Measurements from ENCODE around the gene SLC6A12. TPM values are rescaled to one million over a fixed set of nuclear protein-coding genes. Genes with fewer than 3 reads are reported as not detected.

SLC6A12 gene
- total RNA-seq, 4 donors from 2014 or later: 1.2 to 13.5 (median 3.0) TPM

GRCh38 chr12:230925-231671 is 17.1 kb upstream of the SLC6A12 start:
- no peaks in the 10 kb centered on the region for H3K4me1 ChIP-seq
- intact Hi-C loops (cut with DNase I; ENCODE audit: low total_unique reads) (no loop called here), in situ Hi-C loops (cut with MboI; ENCODE audit: low pct_ligation_motif_present in 1 of 4, low pct_unique_long_range_greater_than_20kb in 1 of 4, low sequenced_read_pairs in 3 of 4) (no loop called here)
- H3K9me3 ChIP-seq: peaks cover 0 to under 1% of the 10 kb centered on the region in 2 donors
- no peak overlapping the region for H3K27ac ChIP-seq
- 53% methylated on average over 14 of the region's 14 CpGs; no CpG with 5 or more reads in 1 of the 2 donors for WGBS, 2 donors (ENCODE audit: low coverage in 1 of 2)
- no peaks in the 10 kb centered on the region for H3K36me3 ChIP-seq
- peaks cover 15% of the 10 kb centered on the region for H3K27me3 ChIP-seq
- no peak overlapping the region for H3K4me3 ChIP-seq
- TF ChIP-seq, protein P1, sequence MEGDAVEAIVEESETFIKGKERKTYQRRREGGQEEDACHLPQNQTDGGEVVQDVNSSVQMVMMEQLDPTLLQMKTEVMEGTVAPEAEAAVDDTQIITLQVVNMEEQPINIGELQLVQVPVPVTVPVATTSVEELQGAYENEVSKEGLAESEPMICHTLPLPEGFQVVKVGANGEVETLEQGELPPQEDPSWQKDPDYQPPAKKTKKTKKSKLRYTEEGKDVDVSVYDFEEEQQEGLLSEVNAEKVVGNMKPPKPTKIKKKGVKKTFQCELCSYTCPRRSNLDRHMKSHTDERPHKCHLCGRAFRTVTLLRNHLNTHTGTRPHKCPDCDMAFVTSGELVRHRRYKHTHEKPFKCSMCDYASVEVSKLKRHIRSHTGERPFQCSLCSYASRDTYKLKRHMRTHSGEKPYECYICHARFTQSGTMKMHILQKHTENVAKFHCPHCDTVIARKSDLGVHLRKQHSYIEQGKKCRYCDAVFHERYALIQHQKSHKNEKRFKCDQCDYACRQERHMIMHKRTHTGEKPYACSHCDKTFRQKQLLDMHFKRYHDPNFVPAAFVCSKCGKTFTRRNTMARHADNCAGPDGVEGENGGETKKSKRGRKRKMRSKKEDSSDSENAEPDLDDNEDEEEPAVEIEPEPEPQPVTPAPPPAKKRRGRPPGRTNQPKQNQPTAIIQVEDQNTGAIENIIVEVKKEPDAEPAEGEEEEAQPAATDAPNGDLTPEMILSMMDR (IDR thresholded peaks at IDR 0.05): no peak
- TF ChIP-seq EP300 (IDR thresholded peaks at IDR 0.05; ENCODE audit: low read depth) (no peak), POLR2AphosphoS5 (IDR thresholded peaks at IDR 0.05) (no peak), POLR2A (IDR thresholded peaks at IDR 0.05) (no peak)
- DNase-seq: no peak

DNA sequence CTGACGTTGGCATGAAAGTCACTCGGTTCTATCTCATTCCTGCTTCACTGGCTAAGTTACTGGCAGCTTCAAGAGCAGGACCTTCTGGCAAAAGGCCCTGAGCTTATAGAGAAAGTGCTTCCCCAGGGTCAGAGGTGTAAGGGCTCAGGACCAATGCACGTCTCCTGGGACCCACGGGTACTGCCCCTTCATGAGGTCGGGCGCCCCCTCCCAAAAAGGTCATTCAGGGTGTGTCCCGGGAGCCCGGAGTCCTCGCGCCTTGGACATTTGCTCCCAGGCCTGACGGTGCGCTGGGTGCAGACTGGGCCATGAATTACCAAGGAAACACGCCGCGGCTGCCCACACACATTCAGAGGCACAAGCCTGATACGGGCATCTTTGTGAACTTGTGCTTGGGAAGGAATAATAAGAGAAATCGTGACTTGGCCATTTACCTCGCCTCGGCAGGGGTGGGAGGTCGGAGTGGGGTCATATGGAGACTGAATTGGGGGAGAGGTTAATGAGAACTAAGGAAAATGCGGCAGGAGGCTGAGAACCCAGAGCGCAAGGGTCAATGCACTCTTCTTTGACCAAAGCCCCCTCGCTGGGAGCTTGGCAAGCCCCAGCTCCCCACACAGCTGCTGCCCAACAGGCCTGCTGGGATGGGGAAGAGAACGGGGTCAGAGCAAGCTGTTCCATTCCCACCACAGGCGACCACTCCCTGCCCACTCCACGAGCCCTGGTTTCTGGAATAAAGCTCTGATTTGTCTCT is 15.7 kb upstream of the SLC6A12 start:
- no peak overlapping the region for H3K27ac ChIP-seq
- intact Hi-C loops (cut with DNase I; ENCODE audit: low total_unique reads): no loop called here
- peaks cover 15% of the 10 kb centered on the region for H3K27me3 ChIP-seq
- H3K4me1 ChIP-seq: no peaks in the 10 kb centered on the region
- no peak for DNase-seq
- TF ChIP-seq POLR2A (IDR thresholded peaks at IDR 0.05) (no peak), POLR2AphosphoS5 (IDR thresholded peaks at IDR 0.05) (no peak), EP300 (IDR thresholded peaks at IDR 0.05; ENCODE audit: low read depth) (no peak)
- TF ChIP-seq, protein P1 (IDR thresholded peaks at IDR 0.05): no peak
- in situ Hi-C loops (cut with MboI; ENCODE audit: low pct_ligation_motif_present in 1 of 4, low pct_unique_long_range_greater_than_20kb in 1 of 4, low sequenced_read_pairs in 3 of 4): no loop called here
- H3K36me3 ChIP-seq: no peaks in the 10 kb centered on the region
- H3K4me3 ChIP-seq: no peak overlapping the region
- 40 to 61% methylated on average over 2 to 26 of the region's 26 CpGs for WGBS, 2 donors (ENCODE audit: low coverage in 1 of 2)
- H3K9me3 ChIP-seq: no peaks in the 10 kb centered on the region

DNA sequence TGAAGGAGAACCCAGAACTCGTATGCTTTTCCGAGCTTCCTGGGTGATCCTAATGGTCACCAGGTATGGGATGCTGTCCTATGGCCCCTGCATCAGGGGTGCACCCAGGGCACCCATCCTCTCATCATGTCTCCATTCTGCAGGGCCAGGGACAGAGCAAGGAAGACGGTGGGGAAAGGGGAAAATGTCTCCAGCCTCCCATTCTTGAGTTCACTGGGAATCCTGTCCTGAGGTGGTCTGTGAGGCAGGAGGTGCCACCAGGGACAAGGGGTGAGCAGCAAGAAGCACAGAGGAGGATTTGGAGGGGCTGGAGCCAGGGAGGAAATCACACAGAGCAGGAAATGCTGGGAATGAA is 14.9 kb upstream of the SLC6A12 start:
- intact Hi-C loops (cut with DNase I; ENCODE audit: low total_unique reads): no loop called here
- Histone ChIP-seq H3K4me1 (no peaks in the 10 kb centered on the region), H3K27me3 (peaks cover 15% of the 10 kb centered on the region), H3K9me3 (no peaks in the 10 kb centered on the region), H3K27ac (no peak overlapping the region), H3K36me3 (no peaks in the 10 kb centered on the region), H3K4me3 (no peak overlapping the region)
- 79% methylated on average over 3 of the region's 3 CpGs; no CpG with 5 or more reads in 1 of the 2 donors for WGBS, 2 donors (ENCODE audit: low coverage in 1 of 2)
- no peak for TF ChIP-seq EP300 (IDR thresholded peaks at IDR 0.05; ENCODE audit: low read depth)
- TF ChIP-seq POLR2AphosphoS5 (IDR thresholded peaks at IDR 0.05): no peak
- TF ChIP-seq, protein P1 (IDR thresholded peaks at IDR 0.05): no peak
- no peak for TF ChIP-seq POLR2A (IDR thresholded peaks at IDR 0.05)
- DNase-seq: no peak
- in situ Hi-C loops (cut with MboI; ENCODE audit: low pct_ligation_motif_present in 1 of 4, low pct_unique_long_range_greater_than_20kb in 1 of 4, low sequenced_read_pairs in 3 of 4): no loop called here

GRCh38 chr12:227923-228845 is 14.2 kb upstream of the SLC6A12 start:
- intact Hi-C loops (cut with DNase I; ENCODE audit: low total_unique reads) (no loop called here), in situ Hi-C loops (cut with MboI; ENCODE audit: low pct_ligation_motif_present in 1 of 4, low pct_unique_long_range_greater_than_20kb in 1 of 4, low sequenced_read_pairs in 3 of 4) (no loop called here)
- Histone ChIP-seq H3K4me1 (no peaks in the 10 kb centered on the region), H3K4me3 (no peak overlapping the region), H3K9me3 (no peaks in the 10 kb centered on the region), H3K27me3 (peaks cover 15% of the 10 kb centered on the region), H3K27ac (no peak overlapping the region), H3K36me3 (no peaks in the 10 kb centered on the region)
- TF ChIP-seq, protein P1 (IDR thresholded peaks at IDR 0.05): no peak
- TF ChIP-seq EP300 (IDR thresholded peaks at IDR 0.05; ENCODE audit: low read depth) (no peak), POLR2A (IDR thresholded peaks at IDR 0.05) (no peak), POLR2AphosphoS5 (IDR thresholded peaks at IDR 0.05) (no peak)
- WGBS, 2 donors (ENCODE audit: low coverage in 1 of 2): 68 to 90% methylated on average over 2 to 18 of the region's 18 CpGs
- no peak for DNase-seq
